Lower leg skin (tissue), 4 donors: ENCODE data around the gene WBP1L. TPM values are rescaled to one million over a fixed set of nuclear protein-coding genes. Genes with fewer than 3 reads are reported as not detected.

Experiments used
- DNase-seq, 2 donors: peaks; one replicate each; pipeline ENCODE4 v3.0.0-alpha.2; 2019; ENCODE audit warnings: low spot score in 2 of 2
- H3K4me3 ChIP-seq: fragments of 200-600 bp; sonication (generic); 2 replicates; pipeline ENCODE4 v1.5.1; 2017; ENCODE audit warnings: mild to moderate bottlenecking, low read depth; ENCODE audit not compliant: poor library complexity, severe bottlenecking
- CTCF ChIP-seq, 3 donors: fragments of 450-650 bp; IDR thresholded peaks; one replicate each; pipeline ENCODE4 v1.5.1; 2016; ENCODE audit warnings: antibody characterized with exemption in 3 of 3, mild to moderate bottlenecking in 3 of 3, moderate library complexity in 2 of 3
- POLR2A ChIP-seq, 2 donors: fragments of 450-650 bp; IDR thresholded peaks; one replicate each; pipeline ENCODE4 v1.6.1; 2016 to 2017; ENCODE audit warnings: antibody characterized with exemption in 2 of 2, mild to moderate bottlenecking in 1 of 2, moderate library complexity in 1 of 2
- WGBS, 2 donors: methylation state at CpG; one replicate each; pipeline ENCODE4 v1.1.5; 2018; 5-methylcytosine and 5-hydroxymethylcytosine counted together
- intact Hi-C: fragments of 100-400 bp; cut with DNase I; formaldehyde crosslinking; loops from one replicate; pipeline ENCODE4 v1.15.0; 2023; ENCODE audit warnings: low total_unique reads
- total RNA-seq, 4 donors: library from RNA; depleted of rRNA; stranded (reverse); fragments of >200 nt; gene quantifications; one replicate each; pipeline ENCODE4 v1.1.0, GENCODE V29; 2016

The WBP1L gene
- total RNA-seq, 4 donors from 2014 or later, result 144 to 171 (median 163) TPM

- DNase-seq, result no peak
- H3K4me3 ChIP-seq, result no peak overlapping the region
- WGBS, 2 donors, result 88 to 91% methylated on average over 2 of the region's 2 CpGs
- intact Hi-C loops, result loop anchor here (1.0 kb wide), 1 partner anchor 32 kb away; no protein-coding TSS in a partner anchor
- no peak for TF ChIP-seq CTCF (IDR thresholded peaks at IDR 0.05)
- TF ChIP-seq POLR2A (IDR thresholded peaks at IDR 0.05), result no peak
These were observed 41.0 kb upstream of the WBP1L start for GRCh38 chr10:102702742-102703141.

- WGBS, 2 donors, result 84 to 85% methylated on average over 6 of the region's 6 CpGs
- no peak for DNase-seq
- no peak overlapping the region for H3K4me3 ChIP-seq
- TF ChIP-seq CTCF (IDR thresholded peaks at IDR 0.05), result no peak
- TF ChIP-seq POLR2A (IDR thresholded peaks at IDR 0.05), result no peak
- intact Hi-C loops, result no loop called here
These were observed 38.8 kb upstream of the WBP1L start for GRCh38 chr10:102704915-102705314.

- no peak overlapping the region for H3K4me3 ChIP-seq
- DNase-seq, result no peak
- WGBS, 2 donors, result 70 to 71% methylated on average over 2 of the region's 2 CpGs
- TF ChIP-seq POLR2A (IDR thresholded peaks at IDR 0.05), result no peak
- no peak for TF ChIP-seq CTCF (IDR thresholded peaks at IDR 0.05)
- intact Hi-C loops, result no loop called here
These were observed 38.2 kb upstream of the WBP1L start for GRCh38 chr10:102705531-102705930.

DNA sequence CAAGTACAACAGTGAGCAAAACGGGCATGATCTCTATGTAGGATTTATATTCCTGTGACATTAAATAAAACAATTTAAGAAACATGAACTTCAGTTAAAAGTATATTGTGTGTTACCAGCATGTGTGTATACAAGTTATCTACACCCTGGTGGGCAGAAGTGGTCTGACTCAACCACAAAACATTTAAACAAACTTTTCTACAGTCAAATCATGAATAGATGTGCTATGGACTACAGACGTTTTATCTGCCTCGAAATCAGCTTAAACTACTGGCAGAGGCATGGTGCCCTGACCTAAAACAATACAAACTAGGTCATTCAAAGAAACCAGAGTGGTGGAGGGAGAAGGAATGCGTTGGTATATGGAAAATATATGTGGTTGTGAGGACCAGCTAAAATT, 33.1 kb upstream of the WBP1L start:
- WGBS, 2 donors, result 60 to 62% methylated on average over 4 of the region's 4 CpGs
- no peak for DNase-seq
- intact Hi-C loops, result no loop called here
- no peak for TF ChIP-seq POLR2A (IDR thresholded peaks at IDR 0.05)
- H3K4me3 ChIP-seq, result no peak overlapping the region

DNA sequence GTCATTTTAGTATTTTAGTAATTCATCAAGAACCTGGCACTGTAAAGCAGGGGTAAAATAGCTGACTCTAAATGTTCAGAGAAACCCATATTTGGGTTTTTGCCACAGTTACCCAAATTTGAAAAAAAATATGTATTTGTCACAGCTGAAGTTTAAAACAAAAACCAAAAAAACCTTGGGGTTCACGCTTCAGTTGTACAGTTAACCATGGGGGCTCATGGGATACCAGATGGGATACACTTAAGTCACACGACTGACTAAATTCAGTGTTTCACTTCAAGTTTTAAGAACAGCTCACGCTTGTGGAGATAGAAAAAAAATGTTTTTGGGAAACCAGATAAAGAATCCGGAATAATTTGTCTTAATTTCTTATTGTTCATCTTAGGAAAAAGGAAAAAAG, 31.7 kb upstream of the WBP1L start:
- H3K4me3 ChIP-seq, result no peak overlapping the region
- DNase-seq, result no peak
- intact Hi-C loops, result loop anchor here (2.0 kb wide), 1 partner anchor 65 kb away; no protein-coding TSS in a partner anchor
- WGBS, 2 donors, result 86 to 95% methylated on average over 4 of the region's 4 CpGs
- TF ChIP-seq CTCF (IDR thresholded peaks at IDR 0.05) (no peak), POLR2A (IDR thresholded peaks at IDR 0.05) (no peak)

DNA sequence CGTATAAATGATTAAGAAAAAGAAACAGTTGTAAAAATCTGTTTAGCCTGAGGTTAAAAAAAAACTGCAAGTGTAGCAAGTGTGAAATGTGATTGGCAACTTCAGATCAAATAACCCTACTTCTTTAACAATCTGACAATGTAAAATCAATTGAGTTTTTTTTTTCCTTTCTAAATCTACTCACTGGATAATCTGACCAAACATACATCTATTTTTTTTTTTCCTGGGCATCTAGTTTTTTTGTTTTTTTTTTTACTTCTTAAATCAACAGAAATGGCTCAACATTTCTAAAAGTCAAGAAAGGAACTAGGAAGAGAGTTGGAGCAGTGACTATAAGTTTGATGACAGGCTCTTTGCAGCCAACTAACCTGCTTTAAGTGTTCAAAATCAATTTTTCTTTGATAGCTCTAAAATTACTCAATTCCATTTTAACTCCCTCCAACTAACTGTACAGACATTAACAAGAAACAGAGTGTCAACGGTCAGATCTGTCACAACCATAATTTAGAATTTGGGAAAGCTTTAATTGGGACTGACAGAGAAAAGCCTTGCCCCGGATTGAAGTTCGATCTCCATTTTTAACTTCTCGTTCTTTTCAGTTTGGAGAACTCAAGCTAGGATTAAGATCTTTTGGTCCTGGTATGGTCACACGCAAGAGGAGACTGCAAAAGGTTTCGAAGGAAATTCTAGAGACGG, 30.8 kb upstream of the WBP1L start:
- intact Hi-C loops, result loop anchor here (2.0 kb wide), 1 partner anchor 66 kb away; no protein-coding TSS in a partner anchor
- H3K4me3 ChIP-seq, result peak overlapping the region; percentile 90
- TF ChIP-seq CTCF (IDR thresholded peaks at IDR 0.05), result no peak
- no peak for TF ChIP-seq POLR2A (IDR thresholded peaks at IDR 0.05)
- WGBS, 2 donors, result 6 to 7% methylated on average over 8 of the region's 8 CpGs
- DNase-seq, result no peak
